IMR-90 (cell line): ENCODE data around the gene OPN4.

Experiments used
- CEBPB ChIP-seq: IDR thresholded peaks from 2 replicates; pipeline ENCODE4 v1.6.1; 2012; ENCODE audit warnings: low read depth, low read length, improper control_type of control experiment
- FOS ChIP-seq: fragments of 150-350 bp; IDR thresholded peaks from 2 replicates; pipeline ENCODE4 v1.6.1; 2016; ENCODE audit warnings: low read depth, low read length
- MAFK ChIP-seq: IDR thresholded peaks from 2 replicates; pipeline ENCODE4 v1.6.1; 2012; ENCODE audit warnings: low read depth, low read length, improper control_type of control experiment
- POLR2A ChIP-seq: IDR thresholded peaks from 2 replicates; pipeline ENCODE4 v1.6.1; 2012; ENCODE audit warnings: mild to moderate bottlenecking, low read depth, low read length
- RAD21 ChIP-seq: IDR thresholded peaks from 2 replicates; pipeline ENCODE4 v1.6.1; 2012; ENCODE audit warnings: low read length, improper control_type of control experiment
- RFX5 ChIP-seq: IDR thresholded peaks from 2 replicates; pipeline ENCODE4 v1.8.0; 2012; ENCODE audit warnings: low read depth, mild to moderate bottlenecking, low read length, moderate library complexity
- SMC3 ChIP-seq: fragments of 150-350 bp; IDR thresholded peaks from 2 replicates; pipeline ENCODE4 v1.6.1; 2016; ENCODE audit warnings: low read depth, mild to moderate bottlenecking, antibody characterized with exemption, low read length, moderate library complexity
- TF ChIP-seq, protein P1 (sequence below): conservative IDR thresholded peaks from 2 replicates; pipeline ENCODE4 v1.5.1; 2012; ENCODE audit warnings: mild to moderate bottlenecking, low read depth, low read length, improper control_type of control experiment
- TF ChIP-seq, protein P2 (sequence below): fragments of 150-350 bp; IDR thresholded peaks from 2 replicates; pipeline ENCODE4 v1.6.1; 2017; ENCODE audit warnings: mild to moderate bottlenecking, antibody characterized with exemption, low read length, low read depth

GRCh38 chr10:86668297-86669165 is 14.2 kb downstream of the OPN4 start, which contains the start of gene LDB3:
- TF ChIP-seq, protein P1, sequence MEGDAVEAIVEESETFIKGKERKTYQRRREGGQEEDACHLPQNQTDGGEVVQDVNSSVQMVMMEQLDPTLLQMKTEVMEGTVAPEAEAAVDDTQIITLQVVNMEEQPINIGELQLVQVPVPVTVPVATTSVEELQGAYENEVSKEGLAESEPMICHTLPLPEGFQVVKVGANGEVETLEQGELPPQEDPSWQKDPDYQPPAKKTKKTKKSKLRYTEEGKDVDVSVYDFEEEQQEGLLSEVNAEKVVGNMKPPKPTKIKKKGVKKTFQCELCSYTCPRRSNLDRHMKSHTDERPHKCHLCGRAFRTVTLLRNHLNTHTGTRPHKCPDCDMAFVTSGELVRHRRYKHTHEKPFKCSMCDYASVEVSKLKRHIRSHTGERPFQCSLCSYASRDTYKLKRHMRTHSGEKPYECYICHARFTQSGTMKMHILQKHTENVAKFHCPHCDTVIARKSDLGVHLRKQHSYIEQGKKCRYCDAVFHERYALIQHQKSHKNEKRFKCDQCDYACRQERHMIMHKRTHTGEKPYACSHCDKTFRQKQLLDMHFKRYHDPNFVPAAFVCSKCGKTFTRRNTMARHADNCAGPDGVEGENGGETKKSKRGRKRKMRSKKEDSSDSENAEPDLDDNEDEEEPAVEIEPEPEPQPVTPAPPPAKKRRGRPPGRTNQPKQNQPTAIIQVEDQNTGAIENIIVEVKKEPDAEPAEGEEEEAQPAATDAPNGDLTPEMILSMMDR: no peak
- TF ChIP-seq, protein P2, sequence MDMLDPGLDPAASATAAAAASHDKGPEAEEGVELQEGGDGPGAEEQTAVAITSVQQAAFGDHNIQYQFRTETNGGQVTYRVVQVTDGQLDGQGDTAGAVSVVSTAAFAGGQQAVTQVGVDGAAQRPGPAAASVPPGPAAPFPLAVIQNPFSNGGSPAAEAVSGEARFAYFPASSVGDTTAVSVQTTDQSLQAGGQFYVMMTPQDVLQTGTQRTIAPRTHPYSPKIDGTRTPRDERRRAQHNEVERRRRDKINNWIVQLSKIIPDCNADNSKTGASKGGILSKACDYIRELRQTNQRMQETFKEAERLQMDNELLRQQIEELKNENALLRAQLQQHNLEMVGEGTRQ: no peak
- TF ChIP-seq RAD21: no peak
- TF ChIP-seq POLR2A: peak; percentile 30; the same call in 1 of the 2 replicates
- TF ChIP-seq MAFK: no peak
- no peak for TF ChIP-seq SMC3
- TF ChIP-seq RFX5: no peak
- no peak for TF ChIP-seq CEBPB
- TF ChIP-seq FOS: peak; percentile 46; the same call in 1 of the 2 replicates
